Fibroblast of lung (primary cell): Measurements from ENCODE around the gene PTPRH.

Experiments
- EZH2 ChIP-seq: IDR thresholded peaks from 2 replicates; pipeline ENCODE4 v1.5.1; 2012; ENCODE audit warnings: low read length, control low read depth, mild to moderate bottlenecking; ENCODE audit errors: missing control alignments
- TF ChIP-seq, protein P1 (sequence below), 2 donors: IDR thresholded peaks in 1 of 2; conservative IDR thresholded peaks in 1 of 2; 1 replicate in 1 of 2; 2 replicates in 1 of 2; pipeline ENCODE4 v1.5.1; 2011 to 2012; ENCODE audit warnings: low read length in 2 of 2, control low read depth in 1 of 2, inconsistent platforms in 1 of 2, low read depth in 1 of 2, mild to moderate bottlenecking in 1 of 2

DNA sequence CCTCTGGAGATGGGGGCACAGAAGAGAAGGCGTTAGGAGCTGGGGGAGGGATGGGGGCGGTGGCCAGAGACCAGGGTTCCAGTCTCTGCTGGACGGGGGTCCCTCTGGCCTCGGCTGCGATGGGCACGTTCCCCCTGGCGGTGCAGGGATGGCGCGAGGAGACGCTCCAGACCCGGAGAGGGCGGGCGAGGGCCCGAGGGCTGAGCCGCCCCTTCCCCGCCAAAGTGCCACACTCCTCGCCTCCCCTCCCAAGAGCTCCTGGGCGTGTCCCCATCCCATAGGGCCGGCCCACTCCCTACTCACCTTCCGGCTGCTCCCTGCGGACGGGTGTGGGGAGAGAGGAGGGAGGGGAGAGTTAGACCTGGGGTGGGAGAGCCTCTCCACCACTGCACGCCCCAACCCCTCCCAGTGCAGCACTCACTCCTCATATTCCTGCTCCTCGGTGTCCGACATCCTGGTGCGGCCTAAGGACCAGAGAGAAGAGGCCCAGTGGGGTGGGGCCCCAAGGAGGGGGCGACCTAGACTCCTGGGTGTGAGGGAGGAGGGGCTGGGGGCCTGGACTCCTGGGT is 62.5 kb downstream of the PTPRH start:
- TF ChIP-seq, protein P1, sequence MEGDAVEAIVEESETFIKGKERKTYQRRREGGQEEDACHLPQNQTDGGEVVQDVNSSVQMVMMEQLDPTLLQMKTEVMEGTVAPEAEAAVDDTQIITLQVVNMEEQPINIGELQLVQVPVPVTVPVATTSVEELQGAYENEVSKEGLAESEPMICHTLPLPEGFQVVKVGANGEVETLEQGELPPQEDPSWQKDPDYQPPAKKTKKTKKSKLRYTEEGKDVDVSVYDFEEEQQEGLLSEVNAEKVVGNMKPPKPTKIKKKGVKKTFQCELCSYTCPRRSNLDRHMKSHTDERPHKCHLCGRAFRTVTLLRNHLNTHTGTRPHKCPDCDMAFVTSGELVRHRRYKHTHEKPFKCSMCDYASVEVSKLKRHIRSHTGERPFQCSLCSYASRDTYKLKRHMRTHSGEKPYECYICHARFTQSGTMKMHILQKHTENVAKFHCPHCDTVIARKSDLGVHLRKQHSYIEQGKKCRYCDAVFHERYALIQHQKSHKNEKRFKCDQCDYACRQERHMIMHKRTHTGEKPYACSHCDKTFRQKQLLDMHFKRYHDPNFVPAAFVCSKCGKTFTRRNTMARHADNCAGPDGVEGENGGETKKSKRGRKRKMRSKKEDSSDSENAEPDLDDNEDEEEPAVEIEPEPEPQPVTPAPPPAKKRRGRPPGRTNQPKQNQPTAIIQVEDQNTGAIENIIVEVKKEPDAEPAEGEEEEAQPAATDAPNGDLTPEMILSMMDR (conservative IDR thresholded peaks at IDR 0.05 in 1 of 2, IDR thresholded peaks at IDR 0.05 in 1 of 2; ENCODE audit: low read depth in 1 of 2, low read length in 2 of 2), result no peak
- peak; percentile 65 for TF ChIP-seq EZH2
